H9 (cell line): ENCODE data around the gene GFOD2. TPM values are rescaled to one million over a fixed set of nuclear protein-coding genes. Genes with fewer than 3 reads are reported as not detected.
A peak's percentile ranks its signal among the peaks of the same experiment; 100 is the strongest.

ENCODE experiments used
- DNase-seq: peaks from one replicate; pipeline ENCODE4 v3.0.0-alpha.2; 2017
- H2AFZ ChIP-seq: one replicate; pipeline ENCODE4 v1.6.1; 2013; ENCODE audit warnings: mild to moderate bottlenecking, low read length, control low read depth, moderate library complexity
- H2AK5ac ChIP-seq: 2 replicates; pipeline ENCODE4 v1.6.1; 2013; ENCODE audit warnings: low read length, control low read depth, mixed read lengths; ENCODE audit not compliant: insufficient read length
- H2BK120ac ChIP-seq: one replicate; pipeline ENCODE4 v1.6.1; 2013; ENCODE audit warnings: low read depth, mild to moderate bottlenecking, low read length, control low read depth, inconsistent platforms; ENCODE audit not compliant: poor library complexity, severe bottlenecking
- H2BK12ac ChIP-seq: 2 replicates; pipeline ENCODE4 v1.6.1; 2013; ENCODE audit warnings: low read length, control low read depth, mixed read lengths, low read depth; ENCODE audit not compliant: insufficient read length
- H2BK15ac ChIP-seq: 2 replicates; pipeline ENCODE4 v1.6.1; 2013; ENCODE audit warnings: low read depth, low read length, control low read depth
- H2BK20ac ChIP-seq: one replicate; pipeline ENCODE4 v1.6.1; 2013; ENCODE audit warnings: low read depth, mild to moderate bottlenecking, low read length, control low read depth, inconsistent platforms; ENCODE audit not compliant: poor library complexity, severe bottlenecking
- H2BK5ac ChIP-seq: 2 replicates; pipeline ENCODE4 v1.6.1; 2013; ENCODE audit warnings: low read length, control low read depth, mixed read lengths; ENCODE audit not compliant: insufficient read length
- H3K14ac ChIP-seq: 2 replicates; pipeline ENCODE4 v1.6.1; 2013; ENCODE audit warnings: low read length, control low read depth; ENCODE audit not compliant: insufficient read depth
- H3K18ac ChIP-seq: 2 replicates; pipeline ENCODE4 v1.6.1; 2013; ENCODE audit warnings: low read depth, mild to moderate bottlenecking, mixed read lengths, low read length, control low read depth; ENCODE audit not compliant: insufficient read length
- H3K23ac ChIP-seq: 2 replicates; pipeline ENCODE4 v1.6.1; 2013; ENCODE audit warnings: low read length, control low read depth, mixed read lengths, low read depth; ENCODE audit not compliant: insufficient read length
- H3K23me2 ChIP-seq: 2 replicates; pipeline ENCODE4 v1.6.1; 2013; ENCODE audit warnings: low read depth, mild to moderate bottlenecking, mixed read lengths, low read length, control low read depth; ENCODE audit not compliant: insufficient read length, poor library complexity, severe bottlenecking
- H3K27ac ChIP-seq: 2 replicates; pipeline ENCODE4 v1.5.1; 2013; ENCODE audit warnings: low read length, control low read depth, mixed read lengths, low read depth; ENCODE audit not compliant: insufficient read length
- H3K27me3 ChIP-seq: 2 replicates; pipeline ENCODE4 v1.6.1; 2013; ENCODE audit warnings: low read length, control low read depth, inconsistent platforms; ENCODE audit not compliant: insufficient read depth
- H3K4ac ChIP-seq: 2 replicates; pipeline ENCODE4 v1.6.1; 2013; ENCODE audit warnings: low read depth, mild to moderate bottlenecking, control low read depth, inconsistent platforms, low read length, moderate library complexity
- H3K4me1 ChIP-seq: 2 replicates; pipeline ENCODE4 v1.6.1; 2013; ENCODE audit warnings: low read length, control low read depth, inconsistent platforms; ENCODE audit not compliant: insufficient read depth
- H3K4me2 ChIP-seq: 2 replicates; pipeline ENCODE4 v1.6.1; 2013; ENCODE audit warnings: low read length, control low read depth, mixed read lengths; ENCODE audit not compliant: insufficient read length, insufficient read depth
- H3K56ac ChIP-seq: 2 replicates; pipeline ENCODE4 v1.6.1; 2013; ENCODE audit warnings: low read depth, mild to moderate bottlenecking, mixed read lengths, low read length, control low read depth; ENCODE audit not compliant: insufficient read length
- H3K79me1 ChIP-seq: 2 replicates; pipeline ENCODE4 v1.6.1; 2013; ENCODE audit warnings: low read depth, mild to moderate bottlenecking, moderate library complexity, low read length, control low read depth, inconsistent platforms; ENCODE audit not compliant: insufficient read depth, poor library complexity, severe bottlenecking
- H3K79me2 ChIP-seq: 2 replicates; pipeline ENCODE4 v1.6.1; 2013; ENCODE audit warnings: low read length, control low read depth, inconsistent platforms; ENCODE audit not compliant: insufficient read depth
- H3K9ac ChIP-seq: 2 replicates; pipeline ENCODE4 v1.6.1; 2013; ENCODE audit warnings: low read length, control low read depth, mixed read lengths; ENCODE audit not compliant: insufficient read length; ENCODE audit errors: extremely low read depth
- H3K9me3 ChIP-seq: one replicate; pipeline ENCODE4 v1.6.1; 2013; ENCODE audit warnings: low read depth, low read length, inconsistent platforms; ENCODE audit not compliant: control insufficient read depth
- H3T11ph ChIP-seq: one replicate; pipeline ENCODE4 v1.6.1; 2013; ENCODE audit warnings: mild to moderate bottlenecking, low read length, control low read depth, inconsistent platforms
- H4K20me1 ChIP-seq: one replicate; pipeline ENCODE4 v1.6.1; 2013; ENCODE audit not compliant: control insufficient read depth, insufficient read length, insufficient read depth
- H4K5ac ChIP-seq: 2 replicates; pipeline ENCODE4 v1.6.1; 2013; ENCODE audit warnings: low read depth, mild to moderate bottlenecking, mixed read lengths, low read length, control low read depth; ENCODE audit not compliant: insufficient read length
- H4K8ac ChIP-seq: replicated peaks from 2 replicates; pipeline ENCODE4 v1.6.1; 2013; ENCODE audit warnings: low read length, control low read depth, mixed read lengths, low read depth; ENCODE audit not compliant: insufficient read length
- H4K91ac ChIP-seq: 2 replicates; pipeline ENCODE4 v1.6.1; 2013; ENCODE audit warnings: low read depth, mild to moderate bottlenecking, moderate library complexity, mixed read lengths, low read length, control low read depth; ENCODE audit not compliant: insufficient read length
- H3K27ac Mint-ChIP-seq, 3 experiments: 2 replicates in 2 of 3; 3 replicates in 1 of 3; pipeline ENCODE4 v1.8.0; 2020 to 2021; ENCODE audit warnings: mixed read lengths in 3 of 3, mild to moderate bottlenecking in 1 of 3, moderate library complexity in 1 of 3
- H3K27me3 Mint-ChIP-seq: 2 replicates; pipeline ENCODE4 v1.8.0; 2021; ENCODE audit warnings: low read depth, mild to moderate bottlenecking, moderate library complexity, mixed read lengths
- H3K36me3 Mint-ChIP-seq, 3 experiments: 2 replicates in 2 of 3; 3 replicates in 1 of 3; pipeline ENCODE4 v1.8.0; 2020 to 2021; ENCODE audit warnings: low read depth in 3 of 3, mixed read lengths in 3 of 3; ENCODE audit not compliant: insufficient read depth in 1 of 3
- H3K4me1 Mint-ChIP-seq, 2 experiments: 2 replicates each; pipeline ENCODE4 v1.8.0; 2020; ENCODE audit warnings: mixed read lengths in 2 of 2
- H3K4me3 Mint-ChIP-seq, 2 experiments: 2 replicates in 1 of 2; 3 replicates in 1 of 2; pipeline ENCODE4 v1.8.0; 2020 to 2021; ENCODE audit warnings: mild to moderate bottlenecking in 2 of 2, mixed read lengths in 2 of 2, moderate library complexity in 1 of 2
- H3K9me3 Mint-ChIP-seq, 2 experiments: 2 replicates in 1 of 2; 3 replicates in 1 of 2; pipeline ENCODE4 v1.8.0; 2020; ENCODE audit warnings: mild to moderate bottlenecking in 2 of 2, mixed read lengths in 2 of 2, moderate library complexity in 1 of 2
- WGBS: extraction: QIAGEN DNeasy Blood & Tissue Kit; methylation state at CpG from one replicate; pipeline ENCODE4 v1.1.7; 2013; ENCODE audit warnings: missing lambda C conversion rate, low lambda C conversion rate, mixed read lengths; ENCODE audit not compliant: insufficient read length; ENCODE audit errors: extremely low coverage; 5-methylcytosine and 5-hydroxymethylcytosine counted together
- total RNA-seq: library from RNA; stranded (reverse); gene quantifications from 2 replicates; pipeline ENCODE4 v1.2.1, GENCODE V29; 2021
- TF ChIP-seq, protein P1 (sequence below): fragments of 200-600 bp; sonication (generic); conservative IDR thresholded peaks from 3 replicates; pipeline ENCODE4 v1.8.0; 2021; ENCODE audit warnings: antibody characterized with exemption, mild to moderate bottlenecking

Gene GFOD2
- total RNA-seq, 1 experiment from 2014 or later: 21.8 TPM

- no peaks in the 10 kb centered on the region for H4K20me1 ChIP-seq
- no peak overlapping the region for H2BK15ac ChIP-seq
- H3T11ph ChIP-seq: no peak overlapping the region
- H3K27ac ChIP-seq: no peak overlapping the region
- Mint-ChIP-seq H3K27ac (no peak overlapping the region), H3K27me3 (peaks cover 4% of the 10 kb centered on the region), H3K36me3 (peaks cover 3 to 11% (median 8%) of the 10 kb centered on the region in 3 experiments; a peak in 5 of 7 replicates), H3K4me1 (peaks cover 9 to 30% of the 10 kb centered on the region in 2 experiments; a peak in 3 of 4 replicates), H3K4me3 (peak overlapping the region; percentile 62 to 80), H3K9me3 (no peaks in the 10 kb centered on the region)
- H3K9me3 ChIP-seq: no peaks in the 10 kb centered on the region
- H2BK12ac ChIP-seq: no peak overlapping the region
- no peaks in the 10 kb centered on the region for H3K4me1 ChIP-seq
- no peak overlapping the region for H4K91ac ChIP-seq
- H3K23ac ChIP-seq: no peak overlapping the region
- H3K23me2 ChIP-seq: peaks cover 10% of the 10 kb centered on the region
- no peaks in the 10 kb centered on the region for H3K79me2 ChIP-seq
- H3K9ac ChIP-seq: no peak overlapping the region
- H2BK5ac ChIP-seq: no peak overlapping the region
- TF ChIP-seq, protein P1, sequence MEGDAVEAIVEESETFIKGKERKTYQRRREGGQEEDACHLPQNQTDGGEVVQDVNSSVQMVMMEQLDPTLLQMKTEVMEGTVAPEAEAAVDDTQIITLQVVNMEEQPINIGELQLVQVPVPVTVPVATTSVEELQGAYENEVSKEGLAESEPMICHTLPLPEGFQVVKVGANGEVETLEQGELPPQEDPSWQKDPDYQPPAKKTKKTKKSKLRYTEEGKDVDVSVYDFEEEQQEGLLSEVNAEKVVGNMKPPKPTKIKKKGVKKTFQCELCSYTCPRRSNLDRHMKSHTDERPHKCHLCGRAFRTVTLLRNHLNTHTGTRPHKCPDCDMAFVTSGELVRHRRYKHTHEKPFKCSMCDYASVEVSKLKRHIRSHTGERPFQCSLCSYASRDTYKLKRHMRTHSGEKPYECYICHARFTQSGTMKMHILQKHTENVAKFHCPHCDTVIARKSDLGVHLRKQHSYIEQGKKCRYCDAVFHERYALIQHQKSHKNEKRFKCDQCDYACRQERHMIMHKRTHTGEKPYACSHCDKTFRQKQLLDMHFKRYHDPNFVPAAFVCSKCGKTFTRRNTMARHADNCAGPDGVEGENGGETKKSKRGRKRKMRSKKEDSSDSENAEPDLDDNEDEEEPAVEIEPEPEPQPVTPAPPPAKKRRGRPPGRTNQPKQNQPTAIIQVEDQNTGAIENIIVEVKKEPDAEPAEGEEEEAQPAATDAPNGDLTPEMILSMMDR: no peak
- no peak overlapping the region for H4K8ac ChIP-seq
- no peak overlapping the region for H4K5ac ChIP-seq
- H2AK5ac ChIP-seq: no peak overlapping the region
- no peak overlapping the region for H2AFZ ChIP-seq
- peak overlapping the region; percentile 56 for H3K4me2 ChIP-seq
- DNase-seq: no peak
- H3K27me3 ChIP-seq: no peaks in the 10 kb centered on the region
- H3K18ac ChIP-seq: no peak overlapping the region
- no peak overlapping the region for H3K14ac ChIP-seq
- WGBS: no CpG with 5 or more reads among the region's 5 CpGs
- H2BK20ac ChIP-seq: no peak overlapping the region
- H3K56ac ChIP-seq: no peak overlapping the region
- H3K79me1 ChIP-seq: no peaks in the 10 kb centered on the region
- no peak overlapping the region for H3K4ac ChIP-seq
- H2BK120ac ChIP-seq: no peak overlapping the region
Measured at GRCh38 chr16:67665598-67665997, 53.5 kb downstream of the GFOD2 start.
